Body of pancreas (tissue), 4 donors: ENCODE data around the gene ITM2C. TPM values are rescaled to one million over a fixed set of nuclear protein-coding genes. Genes with fewer than 3 reads are reported as not detected.

Source experiments
- ATAC-seq: fragments of 150-250 bp; one replicate; pipeline ENCODE4 v1.9.1; 2016
- DNase-seq, 4 donors: peaks; one replicate each; pipeline ENCODE4 v3.0.0-alpha.2; 2019
- H3K27ac ChIP-seq, 4 donors: fragments of 200-600 bp; sonication (generic); 1 replicate in 3 of 4; 2 replicates in 1 of 4; pipeline versions ENCODE4 v1.5.1 to v1.6.1; 2016 to 2019; ENCODE audit warnings: mild to moderate bottlenecking in 1 of 4, mixed read lengths in 1 of 4, moderate library complexity in 1 of 4
- H3K27me3 ChIP-seq, 2 donors: fragments of 200-600 bp; sonication (generic); one replicate each; pipeline ENCODE4 v1.6.0; 2016; ENCODE audit warnings: mild to moderate bottlenecking in 1 of 2
- H3K36me3 ChIP-seq, 2 donors: fragments of 200-600 bp; sonication (generic); replicated peaks in 1 of 2; 2 replicates each; pipeline ENCODE4 v1.5.1; 2016; ENCODE audit warnings: low read depth in 2 of 2; ENCODE audit not compliant: insufficient read depth in 1 of 2
- H3K4me1 ChIP-seq: fragments of 200-600 bp; sonication (generic); one replicate; pipeline ENCODE4 v1.6.0; 2016
- H3K4me3 ChIP-seq, 2 donors: fragments of 200-600 bp; sonication (generic); 1 replicate in 1 of 2; 2 replicates in 1 of 2; pipeline ENCODE4 v1.5.1; 2016 to 2019
- H3K9me3 ChIP-seq, 3 donors: fragments of 200-600 bp; sonication (generic); 1 replicate in 2 of 3; 2 replicates in 1 of 3; pipeline ENCODE4 v1.5.1; 2016
- POLR2A ChIP-seq, 3 donors: fragments of 450-650 bp; IDR thresholded peaks; one replicate each; pipeline ENCODE4 v1.6.1; 2016; ENCODE audit warnings: antibody characterized with exemption in 3 of 3, mild to moderate bottlenecking in 2 of 3
- WGBS, 2 donors: methylation state at CpG; one replicate each; pipeline ENCODE4 v1.1.5; 2017; 5-methylcytosine and 5-hydroxymethylcytosine counted together
- intact Hi-C: fragments of 100-400 bp; cut with DNase I; formaldehyde crosslinking; loops from one replicate; pipeline ENCODE4 v1.15.1; 2023
- total RNA-seq, 2 donors: library from RNA; depleted of rRNA; stranded (reverse); fragments of >200 nt; gene quantifications; one replicate each; pipeline ENCODE4 v1.1.0, GENCODE V29; 2016
- TF ChIP-seq, protein P1 (sequence below), 7 experiments: fragments of 450-650 bp in 4 of 7; fragments of 200-600 bp in 3 of 7; sonication (generic) in 3 of 7; IDR thresholded peaks; one replicate each; pipeline ENCODE4 v1.5.1; 2016 to 2019; ENCODE audit warnings: antibody characterized with exemption in 7 of 7

The ITM2C gene
- total RNA-seq, 2 donors from 2014 or later = 32.9 to 43.8 TPM

DNA sequence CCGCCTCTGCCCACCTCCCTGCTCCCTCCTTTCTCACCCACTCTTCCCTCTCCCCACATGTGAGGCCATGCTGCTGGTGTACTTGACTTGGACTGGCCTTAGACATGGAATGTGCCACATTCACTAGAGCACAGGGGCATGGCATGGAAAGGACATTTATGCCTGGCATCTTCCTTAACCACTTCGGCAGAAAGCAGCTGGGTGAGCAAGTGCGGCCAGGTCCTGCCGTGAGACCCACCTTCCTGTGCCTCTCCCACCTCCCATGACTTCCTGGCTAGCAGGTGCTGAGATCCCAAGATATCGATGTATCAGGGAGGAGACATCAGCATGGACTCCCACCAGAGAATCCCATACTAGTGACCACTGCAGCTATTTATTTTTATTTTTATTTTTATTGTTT is 47.3 kb downstream of the ITM2C start:
- intact Hi-C loops = no loop called here
- Histone ChIP-seq H3K27ac (no peak overlapping the region), H3K9me3 (no peaks in the 10 kb centered on the region), H3K27me3 (no peaks in the 10 kb centered on the region), H3K36me3 (no peaks in the 10 kb centered on the region), H3K4me1 (no peaks in the 10 kb centered on the region), H3K4me3 (no peak overlapping the region)
- ATAC-seq (no peak), DNase-seq (no peak)
- WGBS, 2 donors = 81 to 88% methylated on average over 5 of the region's 5 CpGs
- TF ChIP-seq, protein P1, sequence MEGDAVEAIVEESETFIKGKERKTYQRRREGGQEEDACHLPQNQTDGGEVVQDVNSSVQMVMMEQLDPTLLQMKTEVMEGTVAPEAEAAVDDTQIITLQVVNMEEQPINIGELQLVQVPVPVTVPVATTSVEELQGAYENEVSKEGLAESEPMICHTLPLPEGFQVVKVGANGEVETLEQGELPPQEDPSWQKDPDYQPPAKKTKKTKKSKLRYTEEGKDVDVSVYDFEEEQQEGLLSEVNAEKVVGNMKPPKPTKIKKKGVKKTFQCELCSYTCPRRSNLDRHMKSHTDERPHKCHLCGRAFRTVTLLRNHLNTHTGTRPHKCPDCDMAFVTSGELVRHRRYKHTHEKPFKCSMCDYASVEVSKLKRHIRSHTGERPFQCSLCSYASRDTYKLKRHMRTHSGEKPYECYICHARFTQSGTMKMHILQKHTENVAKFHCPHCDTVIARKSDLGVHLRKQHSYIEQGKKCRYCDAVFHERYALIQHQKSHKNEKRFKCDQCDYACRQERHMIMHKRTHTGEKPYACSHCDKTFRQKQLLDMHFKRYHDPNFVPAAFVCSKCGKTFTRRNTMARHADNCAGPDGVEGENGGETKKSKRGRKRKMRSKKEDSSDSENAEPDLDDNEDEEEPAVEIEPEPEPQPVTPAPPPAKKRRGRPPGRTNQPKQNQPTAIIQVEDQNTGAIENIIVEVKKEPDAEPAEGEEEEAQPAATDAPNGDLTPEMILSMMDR (IDR thresholded peaks at IDR 0.05) = no peak
- no peak for TF ChIP-seq POLR2A (IDR thresholded peaks at IDR 0.05)

DNA sequence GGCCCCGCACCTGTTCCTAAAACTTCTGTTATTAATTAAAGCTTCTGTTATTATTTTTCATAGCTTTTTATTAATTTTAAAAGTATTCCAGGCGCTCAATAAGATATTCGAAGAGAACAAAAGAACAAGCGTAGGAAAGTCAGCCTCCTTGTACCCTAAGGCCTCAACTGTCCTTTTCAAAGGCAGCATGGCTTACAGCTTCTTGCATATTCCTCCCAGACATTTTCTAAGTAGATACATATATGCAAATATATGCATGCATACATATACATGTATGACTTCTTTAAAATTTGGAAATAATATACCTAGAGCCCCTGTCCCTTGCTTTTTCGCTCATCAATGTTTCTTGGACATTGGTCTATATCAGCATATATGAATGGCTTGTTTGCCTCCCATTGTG is 48.0 kb downstream of the ITM2C start:
- no peak overlapping the region for H3K4me3 ChIP-seq
- H3K27ac ChIP-seq = no peak overlapping the region
- H3K27me3 ChIP-seq = no peaks in the 10 kb centered on the region
- ATAC-seq (no peak), DNase-seq (no peak)
- H3K9me3 ChIP-seq = no peaks in the 10 kb centered on the region
- H3K4me1 ChIP-seq = no peaks in the 10 kb centered on the region
- TF ChIP-seq POLR2A (IDR thresholded peaks at IDR 0.05) = no peak
- TF ChIP-seq, protein P1 (IDR thresholded peaks at IDR 0.05) = no peak
- WGBS, 2 donors = 86 to 89% methylated on average over 5 of the region's 5 CpGs
- intact Hi-C loops = no loop called here
- H3K36me3 ChIP-seq = no peaks in the 10 kb centered on the region

DNA sequence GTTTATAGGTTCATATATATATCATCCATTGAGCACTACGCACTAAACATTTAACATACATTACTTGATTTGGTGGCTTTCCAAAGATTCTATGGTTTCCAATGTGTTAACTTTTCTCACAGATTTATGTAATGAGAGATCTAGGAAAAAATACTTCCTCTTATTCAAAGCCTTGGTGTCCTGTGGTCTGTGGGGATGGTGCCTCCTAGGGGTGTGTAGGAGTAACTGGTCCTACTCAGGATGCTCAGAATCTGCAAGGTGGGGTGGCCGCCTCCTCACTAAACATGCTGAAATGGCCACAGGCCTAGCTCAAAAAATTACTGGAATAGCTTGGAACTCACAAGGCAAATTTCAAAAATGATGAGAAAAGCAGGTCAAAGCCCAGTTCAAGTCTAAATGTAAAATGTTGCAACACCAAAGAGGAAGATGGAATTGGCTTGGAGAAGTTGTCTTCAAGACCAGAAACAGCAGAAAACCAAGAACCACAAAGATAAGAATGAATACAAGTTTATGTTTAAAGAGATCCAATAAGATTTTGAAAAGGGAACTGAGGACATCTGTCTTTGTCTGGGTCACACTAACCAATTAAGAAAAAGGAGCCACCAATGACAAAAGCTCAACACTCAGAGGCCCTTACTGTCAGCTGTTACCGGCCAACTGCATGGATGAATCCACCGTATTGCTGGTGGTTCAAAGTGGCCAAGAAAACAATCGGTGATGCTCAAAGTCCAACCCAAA is 48.8 kb downstream of the ITM2C start:
- no peaks in the 10 kb centered on the region for H3K4me1 ChIP-seq
- H3K4me3 ChIP-seq = no peak overlapping the region
- H3K36me3 ChIP-seq = no peaks in the 10 kb centered on the region
- ATAC-seq (no peak), DNase-seq (peak in 3 of 4 donors; percentile 17 to 52 (median 41))
- no peak overlapping the region for H3K27ac ChIP-seq
- intact Hi-C loops = no loop called here
- 67 to 71% methylated on average over 5 of the region's 5 CpGs for WGBS, 2 donors
- H3K27me3 ChIP-seq = no peaks in the 10 kb centered on the region
- TF ChIP-seq POLR2A (IDR thresholded peaks at IDR 0.05) = no peak
- TF ChIP-seq, protein P1 (IDR thresholded peaks at IDR 0.05) = peak in 5 of 7 experiments; percentile 9 to 47 (median 26)
- H3K9me3 ChIP-seq = no peaks in the 10 kb centered on the region

DNA sequence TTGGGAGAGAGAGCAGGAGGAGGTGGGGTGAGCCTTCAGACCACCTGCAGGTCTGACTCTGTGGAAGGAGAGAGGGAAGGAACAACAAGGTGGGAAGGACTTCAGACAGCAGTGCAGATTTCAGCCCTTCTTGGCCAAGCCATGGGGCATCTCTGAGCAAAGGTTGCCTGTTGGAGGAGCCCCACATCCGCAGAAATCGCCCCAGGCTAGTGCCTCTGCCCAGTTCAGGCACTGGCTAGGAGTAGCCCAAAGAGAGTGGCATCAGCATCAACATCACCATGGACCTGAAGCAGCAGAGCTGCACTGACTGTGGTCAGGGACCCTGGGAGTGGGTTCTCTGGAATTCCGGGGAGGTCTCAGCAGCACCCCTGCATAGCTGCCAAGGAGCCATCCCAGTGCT is 50.1 kb downstream of the ITM2C start:
- WGBS, 2 donors = 48 to 88% methylated on average over 2 to 3 of the region's 3 CpGs
- intact Hi-C loops = no loop called here
- DNase-seq = no peak

More for the DNA sequence above, 50.1 kb downstream of the ITM2C start:
- H3K36me3 ChIP-seq = no peaks in the 10 kb centered on the region
- no peak overlapping the region for H3K4me3 ChIP-seq
- H3K27me3 ChIP-seq = no peaks in the 10 kb centered on the region
- TF ChIP-seq, protein P1 (IDR thresholded peaks at IDR 0.05) = no peak
- no peak for TF ChIP-seq POLR2A (IDR thresholded peaks at IDR 0.05)
- no peak for ATAC-seq
- H3K9me3 ChIP-seq = no peaks in the 10 kb centered on the region
- H3K27ac ChIP-seq = no peak overlapping the region
- H3K4me1 ChIP-seq = no peaks in the 10 kb centered on the region
